BLaER1 treated with 17β-estradiol and CSF1 and Interleukin-3, amounts not matched to agents 10 nM and 100 nM (cell line): Measurements from ENCODE around the gene OR7G3.
A peak's percentile ranks its signal among the peaks of the same experiment; 100 is the strongest.

Experiments
- H3K27ac ChIP-seq, 11 experiments: shearing (Covaris generic); formaldehyde crosslinking; 2 replicates each; pipeline ENCODE4 v1.8.1; 2022
- H3K27me3 ChIP-seq, 11 experiments: shearing (Covaris generic); formaldehyde crosslinking; 2 replicates each; pipeline ENCODE4 v1.8.1; 2022
- H3K36me3 ChIP-seq, 11 experiments: shearing (Covaris generic); formaldehyde crosslinking; 2 replicates each; pipeline ENCODE4 v1.8.1; 2022
- H3K4me1 ChIP-seq, 10 experiments: shearing (Covaris generic); formaldehyde crosslinking; 2 replicates each; pipeline ENCODE4 v1.8.1; 2022
- H3K4me2 ChIP-seq, 11 experiments: shearing (Covaris generic); formaldehyde crosslinking; 2 replicates each; pipeline ENCODE4 v1.8.1; 2022
- H3K4me3 ChIP-seq, 10 experiments: shearing (Covaris generic); formaldehyde crosslinking; 2 replicates each; pipeline ENCODE4 v1.8.1; 2022
- H3K9ac ChIP-seq, 11 experiments: shearing (Covaris generic); formaldehyde crosslinking; 2 replicates each; pipeline ENCODE4 v1.8.1; 2022
- H3K9me3 ChIP-seq, 11 experiments: shearing (Covaris generic); formaldehyde crosslinking; replicated peaks in 1 of 11; 2 replicates each; pipeline ENCODE4 v1.8.1; 2022
- H4K20me1 ChIP-seq, 11 experiments: shearing (Covaris generic); formaldehyde crosslinking; 2 replicates each; pipeline ENCODE4 v1.8.1; 2022
- Cebpa-rat ChIP-seq, 11 experiments: shearing (Covaris generic); IDR thresholded peaks; 2 replicates each; pipeline ENCODE4 v1.8.1; 2022

OR7G3 gene

DNA sequence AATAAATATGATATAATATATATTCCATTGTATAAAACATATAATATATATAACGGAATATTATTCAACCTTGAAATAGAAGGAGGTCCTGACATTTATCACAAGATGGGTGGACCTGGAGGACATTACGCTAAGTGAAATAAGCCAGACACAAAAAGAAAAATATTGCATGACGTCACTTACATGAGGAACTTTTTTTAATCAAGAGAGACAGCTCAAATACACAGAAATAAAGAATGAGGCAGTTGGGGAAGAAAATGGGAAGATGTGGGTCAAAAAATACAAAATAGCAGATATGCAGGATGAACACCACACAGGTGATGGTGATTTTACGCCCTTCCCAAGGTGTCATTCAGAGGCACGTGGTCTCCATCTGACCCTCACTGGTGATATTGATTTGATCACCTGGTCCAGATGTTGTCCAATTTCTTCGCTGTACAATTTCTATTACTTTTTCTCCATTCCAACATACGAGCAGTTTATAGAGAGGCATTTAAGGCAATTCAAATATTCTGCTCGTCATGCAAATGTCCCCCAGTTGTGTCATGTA lies 12.9 kb upstream of the OR7G3 start:
- no peak for TF ChIP-seq Cebpa-rat (IDR thresholded peaks at IDR 0.05)
- Histone ChIP-seq H3K27ac (peak overlapping the region; percentile 84 to 98 (median 95); a peak in 20 of 22 replicates), H3K9me3 (peaks cover 21 to 32% (median 30%) of the 10 kb centered on the region in 11 experiments), H3K4me2 (peak overlapping the region; percentile 67 to 94 (median 86)), H3K9ac (peak overlapping the region; percentile 90 to 98 (median 95)), H3K4me1 (peaks cover 15 to 36% (median 24%) of the 10 kb centered on the region in 10 experiments; a peak in 19 of 20 replicates), H3K27me3 (no peaks in the 10 kb centered on the region), H3K4me3 (peak overlapping the region; percentile 76 to 96 (median 89)), H4K20me1 (peaks cover 0 to 21% (median 13%) of the 10 kb centered on the region in 11 experiments; a peak in 10 of 22 replicates), H3K36me3 (peaks cover 27 to 33% (median 32%) of the 10 kb centered on the region in 11 experiments)

DNA sequence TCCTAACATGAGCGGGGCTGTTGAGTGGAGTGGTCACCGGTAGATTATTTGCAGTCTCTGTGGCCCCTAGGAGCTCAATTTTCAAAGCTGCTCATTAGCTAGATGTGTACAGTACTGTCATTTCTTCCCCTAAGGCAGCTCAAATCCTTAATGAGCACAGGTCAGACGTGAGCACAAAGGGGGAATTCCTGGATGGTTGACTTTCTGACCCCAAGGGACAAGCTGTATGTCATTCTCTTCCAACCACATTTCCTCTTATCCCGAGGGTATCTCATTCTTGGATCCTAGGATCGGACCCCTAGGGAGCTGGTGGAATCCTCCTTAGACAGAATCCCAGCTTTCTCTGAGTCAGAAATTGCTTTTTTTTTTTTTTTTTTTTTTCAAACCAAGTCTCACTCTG lies 5.7 kb upstream of the OR7G3 start:
- H3K9me3 ChIP-seq, result no peaks in the 10 kb centered on the region
- H3K27me3 ChIP-seq, result no peaks in the 10 kb centered on the region
- H3K4me2 ChIP-seq, result no peak overlapping the region
- H3K9ac ChIP-seq, result no peak overlapping the region
- no peaks in the 10 kb centered on the region for H3K36me3 ChIP-seq
- H3K4me1 ChIP-seq, result peaks cover 18 to 40% (median 29%) of the 10 kb centered on the region in 10 experiments
- no peak overlapping the region for H3K4me3 ChIP-seq
- H3K27ac ChIP-seq, result no peak overlapping the region
- TF ChIP-seq Cebpa-rat (IDR thresholded peaks at IDR 0.05), result no peak
- no peaks in the 10 kb centered on the region for H4K20me1 ChIP-seq

DNA sequence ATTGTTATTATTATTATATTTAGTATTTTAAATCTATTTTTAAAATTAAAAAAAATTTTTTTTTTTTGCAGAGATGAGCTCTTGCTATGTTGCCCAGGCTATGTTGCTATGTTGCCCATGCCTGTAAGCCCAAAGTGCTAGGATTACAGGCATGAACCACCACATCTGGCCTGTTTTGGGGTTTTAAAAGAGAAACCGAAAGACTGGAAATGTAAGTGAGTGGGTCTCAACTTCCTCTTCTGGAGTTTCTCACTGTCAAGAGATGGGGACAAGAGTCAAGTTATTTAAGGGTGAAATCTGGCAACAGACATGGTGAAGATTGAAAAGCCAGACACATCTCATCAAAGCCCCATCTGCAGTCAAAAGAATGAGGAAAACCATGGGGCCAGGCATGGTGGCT lies 4.2 kb upstream of the OR7G3 start:
- Histone ChIP-seq H3K4me2 (peak overlapping the region; percentile 33 to 65 (median 54)), H3K4me1 (peaks cover 17 to 37% (median 23%) of the 10 kb centered on the region in 10 experiments), H3K9me3 (no peaks in the 10 kb centered on the region), H3K4me3 (no peak overlapping the region), H3K9ac (peak overlapping the region in 3 of 11 experiments; percentile 18 to 46 (median 24); a peak in 4 of 22 replicates), H3K27ac (peak overlapping the region in 10 of 11 experiments; percentile 45 to 72 (median 61); a peak in 21 of 22 replicates), H3K27me3 (no peaks in the 10 kb centered on the region), H3K36me3 (no peaks in the 10 kb centered on the region), H4K20me1 (no peaks in the 10 kb centered on the region)
- peak in 1 of 11 experiments; percentile 55; a peak in 1 of 22 replicates for TF ChIP-seq Cebpa-rat (IDR thresholded peaks at IDR 0.05)

DNA sequence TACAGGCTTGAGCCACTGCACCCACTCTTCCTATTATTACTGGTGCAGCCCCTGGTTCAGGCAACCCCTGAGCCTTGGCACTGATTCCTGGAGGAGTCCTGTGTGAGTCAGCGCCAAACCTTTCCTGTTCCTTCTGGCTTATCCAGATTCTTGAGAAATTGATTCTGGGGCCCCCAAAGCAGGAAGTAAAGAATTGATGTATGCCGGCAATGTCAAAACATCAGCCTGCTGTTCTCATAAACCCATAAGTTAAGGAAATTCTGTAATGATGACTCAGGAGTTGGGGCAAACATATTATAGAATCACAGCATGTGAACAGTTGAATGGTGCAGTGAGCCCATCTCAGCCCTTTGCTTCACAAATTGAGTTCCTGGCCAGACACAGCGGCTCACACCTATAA lies 1.4 kb upstream of the OR7G3 start:
- TF ChIP-seq Cebpa-rat (IDR thresholded peaks at IDR 0.05), result no peak
- no peak overlapping the region for H3K27ac ChIP-seq
- no peak overlapping the region for H3K4me3 ChIP-seq
- H3K27me3 ChIP-seq, result no peaks in the 10 kb centered on the region
- H3K9me3 ChIP-seq, result no peaks in the 10 kb centered on the region
- H3K36me3 ChIP-seq, result no peaks in the 10 kb centered on the region
- H3K4me2 ChIP-seq, result peak overlapping the region in 4 of 11 experiments; percentile 6 to 57 (median 46); a peak in 6 of 22 replicates
- no peaks in the 10 kb centered on the region for H4K20me1 ChIP-seq
- no peak overlapping the region for H3K9ac ChIP-seq
- H3K4me1 ChIP-seq, result peaks cover 17 to 29% (median 21%) of the 10 kb centered on the region in 10 experiments

DNA sequence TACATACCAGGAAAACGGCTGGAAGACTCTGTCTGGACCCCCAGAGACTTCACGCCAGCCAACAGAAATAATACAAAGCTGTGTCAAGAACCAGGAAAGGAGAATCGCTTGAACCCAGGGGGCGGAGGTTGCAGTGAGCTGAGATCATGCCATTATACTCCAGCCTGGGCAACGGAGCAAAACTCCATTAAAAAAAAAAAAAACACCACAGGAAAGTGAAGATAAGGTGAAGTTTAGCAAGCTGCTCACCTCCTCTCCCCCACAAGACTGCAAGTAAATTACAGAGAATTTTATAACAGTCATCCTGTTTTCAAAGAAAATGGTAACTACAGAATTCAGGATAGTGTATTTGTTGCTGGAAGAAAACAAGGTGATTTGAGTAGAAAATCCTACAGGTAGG lies 10.2 kb downstream of the OR7G3 start:
- Histone ChIP-seq H3K9ac (no peak overlapping the region), H3K4me2 (no peak overlapping the region), H3K9me3 (peaks cover 0 to 10% (median 0%) of the 10 kb centered on the region in 11 experiments; a peak in 3 of 22 replicates), H3K36me3 (no peaks in the 10 kb centered on the region), H3K4me3 (no peak overlapping the region), H3K27me3 (no peaks in the 10 kb centered on the region), H3K27ac (no peak overlapping the region), H4K20me1 (no peaks in the 10 kb centered on the region), H3K4me1 (no peaks in the 10 kb centered on the region)
- no peak for TF ChIP-seq Cebpa-rat (IDR thresholded peaks at IDR 0.05)

DNA sequence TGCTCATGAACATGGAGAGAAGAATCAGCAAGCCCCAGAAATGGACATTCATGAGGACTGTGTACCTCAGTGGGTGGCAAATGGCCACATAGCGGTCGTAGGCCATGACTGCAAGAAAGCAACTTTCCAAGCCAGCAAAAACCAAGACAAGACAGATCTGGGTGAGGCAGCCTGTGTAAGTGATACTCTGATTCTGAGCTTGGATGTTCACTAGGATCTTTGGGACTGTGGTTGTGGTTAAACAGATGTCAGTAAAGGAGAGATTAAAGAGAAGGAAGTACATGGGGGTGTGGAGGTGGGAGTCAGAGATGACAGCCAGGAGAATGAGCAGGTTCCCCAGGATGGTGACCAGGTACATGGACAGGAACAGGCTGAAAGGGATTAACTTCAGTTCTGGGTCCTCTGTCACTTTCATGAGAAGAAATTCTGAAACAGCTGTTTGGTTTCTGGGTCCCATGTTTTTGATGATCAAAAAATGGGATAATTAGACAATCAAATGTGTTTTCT lies 11.4 kb downstream of the OR7G3 start, which contains the start of gene OR7G1:
OR7G1 (minus strand) TSS at position 457 of the 507 bp plus-strand sequence; CDS start at position 457, 0 bp downstream.
- no peaks in the 10 kb centered on the region for H4K20me1 ChIP-seq
- no peak for TF ChIP-seq Cebpa-rat (IDR thresholded peaks at IDR 0.05)
- no peaks in the 10 kb centered on the region for H3K27me3 ChIP-seq
- H3K27ac ChIP-seq, result no peak within 1 kb of the TSS
- no peaks in the 10 kb centered on the region for H3K4me1 ChIP-seq
- no peak within 1 kb of the TSS for H3K4me2 ChIP-seq
- no peak within 1 kb of the TSS for H3K4me3 ChIP-seq
- H3K36me3 ChIP-seq, result no peaks in the 10 kb centered on the region
- H3K9ac ChIP-seq, result no peak within 1 kb of the TSS
- 0 out of 22 replicates have a peak, but pooled peaks cover 0 to 1% (median 0%) of the 10 kb centered on the region in 11 experiments for H3K9me3 ChIP-seq

DNA sequence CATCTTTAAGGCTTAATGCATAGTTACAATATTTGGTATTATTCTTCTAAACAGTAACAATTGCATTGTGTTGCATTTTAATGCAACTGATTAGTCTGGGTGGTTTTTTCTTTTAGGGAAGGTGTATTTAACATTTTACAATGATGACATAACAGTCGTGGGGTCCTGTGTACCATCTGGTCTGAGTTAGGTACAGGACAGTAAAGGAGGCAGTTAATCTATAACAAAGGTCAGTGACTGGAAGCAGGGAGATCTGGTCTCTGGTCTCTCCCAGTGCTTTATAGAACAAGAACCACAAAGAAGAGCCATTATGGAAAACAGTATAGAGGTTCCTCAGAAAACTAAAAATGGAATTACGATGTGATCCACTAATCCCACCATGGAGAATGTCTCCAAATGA lies 16.8 kb downstream of the OR7G3 start:
- Histone ChIP-seq H3K9ac (no peak overlapping the region), H4K20me1 (no peaks in the 10 kb centered on the region), H3K4me3 (no peak overlapping the region), H3K4me2 (no peak overlapping the region), H3K36me3 (no peaks in the 10 kb centered on the region), H3K4me1 (no peaks in the 10 kb centered on the region), H3K27me3 (no peaks in the 10 kb centered on the region), H3K27ac (no peak overlapping the region), H3K9me3 (no peaks in the 10 kb centered on the region)
- no peak for TF ChIP-seq Cebpa-rat (IDR thresholded peaks at IDR 0.05)

DNA sequence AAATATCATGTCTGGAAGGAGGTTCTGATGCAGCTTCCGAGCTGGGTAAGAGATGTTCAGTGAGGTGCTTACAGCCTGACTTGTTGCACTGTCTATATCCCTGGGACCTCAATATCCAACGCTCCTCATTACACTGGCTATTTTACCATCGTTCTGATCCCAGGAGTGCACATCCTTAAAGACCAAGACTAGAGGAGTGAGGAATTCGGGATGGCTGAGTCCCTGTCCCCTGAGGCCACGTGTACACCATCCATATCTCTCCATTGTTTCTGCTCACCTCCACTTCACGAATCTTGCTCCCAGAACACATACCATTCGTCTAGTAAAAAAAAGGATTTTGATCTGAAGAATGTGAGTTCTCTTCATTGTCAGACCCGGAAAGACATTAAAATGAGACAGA lies 19.4 kb downstream of the OR7G3 start, which contains the start of gene OR7G2:
OR7G2 (minus strand) TSS at position 101 of the 400 bp plus-strand sequence. CDS start 4,232 bp downstream, outside the sequence.
- H3K9me3 ChIP-seq, result no peaks in the 10 kb centered on the region
- TF ChIP-seq Cebpa-rat (IDR thresholded peaks at IDR 0.05), result no peak
- H3K36me3 ChIP-seq, result no peaks in the 10 kb centered on the region
- H3K4me1 ChIP-seq, result no peaks in the 10 kb centered on the region
- H4K20me1 ChIP-seq, result no peaks in the 10 kb centered on the region
- H3K27me3 ChIP-seq, result no peaks in the 10 kb centered on the region
- H3K9ac ChIP-seq, result no peak within 1 kb of the TSS
- no peak within 1 kb of the TSS for H3K4me2 ChIP-seq
- H3K27ac ChIP-seq, result no peak within 1 kb of the TSS
- H3K4me3 ChIP-seq, result no peak within 1 kb of the TSS

DNA sequence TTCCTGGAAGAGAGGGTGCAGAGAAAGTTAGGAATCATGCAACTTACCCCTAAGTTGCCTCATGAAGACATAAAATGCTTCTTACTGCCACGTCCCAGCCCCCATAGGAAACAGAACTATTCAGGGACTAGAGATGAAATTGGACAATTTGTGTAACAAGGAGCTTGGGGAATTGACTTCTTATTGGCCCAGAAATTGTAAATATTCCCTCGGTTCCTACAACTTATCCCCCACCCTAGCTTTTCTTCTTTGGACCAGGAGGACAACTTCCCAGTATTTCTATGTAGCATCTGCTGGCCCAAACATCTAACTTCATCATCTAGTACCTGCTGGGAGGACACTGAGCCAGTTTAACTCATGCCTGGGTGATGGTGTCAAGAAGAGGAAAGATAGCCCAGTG lies 40.0 kb downstream of the OR7G3 start, which contains the start of gene OR1M1:
OR1M1 (plus strand) TSS at position 301 of the 400 bp plus-strand sequence. CDS start 6,184 bp downstream, outside the sequence.
- TF ChIP-seq Cebpa-rat (IDR thresholded peaks at IDR 0.05), result no peak
- no peak within 1 kb of the TSS for H3K27ac ChIP-seq
- no peaks in the 10 kb centered on the region for H3K36me3 ChIP-seq
- H4K20me1 ChIP-seq, result no peaks in the 10 kb centered on the region; a peak in 1 of 22 replicates
- no peak within 1 kb of the TSS for H3K9ac ChIP-seq
- no peak within 1 kb of the TSS for H3K4me2 ChIP-seq
- no peaks in the 10 kb centered on the region for H3K9me3 ChIP-seq
- no peaks in the 10 kb centered on the region for H3K4me1 ChIP-seq
- H3K27me3 ChIP-seq, result no peaks in the 10 kb centered on the region
- no peak within 1 kb of the TSS for H3K4me3 ChIP-seq
